IPS DF 4.7 (cell line): ENCODE data around the gene RBM15.

Source experiments
- DNase-seq: peaks from one replicate; pipeline ENCODE4 v3.0.0-alpha.2; 2013; ENCODE audit warnings: low spot score; ENCODE audit errors: extremely low read depth

RBM15 gene

GRCh38 chr1:110321045-110321444 lies 18.1 kb upstream of the RBM15 start:
- no peak for DNase-seq

- no peak for DNase-seq
These were observed 17.3 kb upstream of the RBM15 start for GRCh38 chr1:110321846-110322245.

DNA sequence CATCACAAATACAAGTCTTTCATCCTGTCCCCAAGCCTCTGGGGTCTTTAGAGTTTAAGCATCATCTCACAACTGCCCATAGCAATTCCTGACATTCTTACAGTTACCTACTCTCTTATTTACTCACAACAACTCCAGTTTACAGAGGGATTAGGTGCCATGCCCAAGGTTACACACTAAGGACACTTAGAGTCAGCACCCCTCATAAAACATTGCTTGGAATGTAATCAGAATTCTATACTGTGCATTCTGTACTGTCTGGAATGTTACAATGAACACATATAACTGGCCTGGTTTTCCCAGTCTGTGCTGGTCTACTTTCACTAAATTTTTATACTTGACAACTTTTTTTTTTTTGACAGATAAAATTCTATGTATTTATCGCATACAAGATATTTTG lies 14.5 kb upstream of the RBM15 start:
- DNase-seq = no peak

DNA sequence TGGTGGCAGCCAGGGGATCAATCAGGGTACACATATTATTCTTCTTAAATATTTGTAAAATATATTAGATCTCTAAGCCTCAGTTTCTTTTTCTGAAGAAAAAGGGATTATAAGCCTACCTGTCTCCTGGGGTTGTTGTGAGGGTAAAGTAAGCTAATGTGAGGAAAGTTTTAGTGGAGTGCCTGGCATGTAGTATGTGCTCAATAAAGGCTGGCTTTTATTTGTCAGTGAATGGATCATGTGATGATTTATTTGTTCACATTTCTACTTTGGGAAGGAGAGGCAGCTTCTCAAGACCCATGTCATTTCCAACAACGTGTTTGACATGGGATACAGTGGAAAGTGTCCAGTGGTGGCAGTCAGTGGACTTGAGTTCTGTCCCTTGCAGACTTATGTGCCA lies 12.4 kb upstream of the RBM15 start:
- no peak for DNase-seq

DNA sequence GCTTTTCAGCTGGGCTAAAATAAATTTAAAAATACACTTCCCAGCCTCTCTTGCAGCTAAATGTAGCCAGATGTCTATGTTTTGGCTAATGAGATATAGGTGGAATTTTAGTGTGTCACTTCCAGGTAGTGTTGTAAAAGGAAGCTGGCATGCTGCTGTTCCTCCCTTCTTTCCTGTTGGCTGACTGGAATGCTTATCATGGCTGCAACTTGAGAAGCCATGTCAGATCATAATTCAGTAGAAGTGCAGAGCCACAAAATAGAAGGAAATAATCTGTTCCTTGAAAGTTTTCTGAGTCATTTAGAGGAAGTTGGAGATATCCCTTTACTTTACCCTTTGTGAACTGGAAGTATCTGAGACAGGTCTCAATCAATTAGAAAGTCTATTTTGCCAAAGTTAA lies 10.9 kb upstream of the RBM15 start:
- DNase-seq = no peak

DNA sequence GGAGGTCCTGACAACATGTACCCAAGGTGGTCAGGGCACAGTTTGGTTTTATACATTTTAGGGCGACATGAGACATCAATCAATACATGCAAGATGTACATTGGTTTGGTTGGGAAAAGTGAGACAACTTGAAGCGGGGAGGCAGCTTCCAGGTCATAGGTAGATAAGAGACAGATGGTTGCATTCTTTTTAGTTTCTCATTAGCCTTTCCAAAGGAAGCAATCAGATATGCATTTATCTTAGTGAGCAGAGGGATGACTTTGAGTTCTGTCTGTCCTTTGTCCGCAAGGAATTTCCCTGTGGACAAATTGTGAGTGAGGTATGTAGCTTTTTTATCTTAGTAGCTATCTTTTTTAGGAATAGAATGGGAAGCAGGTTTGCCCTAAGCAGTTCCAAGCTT lies 10.5 kb upstream of the RBM15 start:
- no peak for DNase-seq

- DNase-seq = no peak
These were observed 3.9 kb upstream of the RBM15 start for GRCh38 chr1:110335265-110335664.

- DNase-seq = no peak
These were observed 2.7 kb upstream of the RBM15 start for GRCh38 chr1:110336300-110337039.

GRCh38 chr1:110337704-110338308 lies 1.4 kb upstream of the RBM15 start:
- DNase-seq = no peak

DNA sequence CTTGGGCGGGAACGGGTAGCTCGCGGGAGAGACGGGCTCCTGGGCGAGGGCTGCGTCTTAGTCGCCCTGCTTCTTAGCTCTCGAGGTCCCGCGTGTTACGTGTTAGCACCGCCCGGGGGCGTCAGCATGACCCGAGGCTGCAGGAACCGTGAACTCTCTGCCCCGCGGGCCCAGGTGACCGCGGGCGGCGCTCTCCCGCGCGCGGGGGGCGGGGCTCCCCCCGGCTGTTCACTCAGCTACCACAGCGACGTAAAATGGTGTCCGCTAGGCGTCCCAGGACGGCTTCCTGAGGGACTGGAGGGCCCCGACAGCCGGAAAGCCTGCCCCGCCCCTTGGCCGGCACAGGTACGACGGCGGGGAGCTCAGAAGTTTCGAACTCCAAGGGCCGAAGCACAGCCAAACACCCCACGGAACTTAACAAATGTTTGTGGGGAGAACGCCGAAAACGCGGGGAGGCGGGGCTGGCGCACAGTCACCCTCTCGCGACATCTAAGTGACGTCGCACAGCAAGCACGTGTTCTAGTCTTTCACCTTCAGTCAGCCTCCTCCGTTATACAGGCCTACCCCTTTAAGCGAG lies 780 bp upstream of the RBM15 start:
- DNase-seq = no peak

DNA sequence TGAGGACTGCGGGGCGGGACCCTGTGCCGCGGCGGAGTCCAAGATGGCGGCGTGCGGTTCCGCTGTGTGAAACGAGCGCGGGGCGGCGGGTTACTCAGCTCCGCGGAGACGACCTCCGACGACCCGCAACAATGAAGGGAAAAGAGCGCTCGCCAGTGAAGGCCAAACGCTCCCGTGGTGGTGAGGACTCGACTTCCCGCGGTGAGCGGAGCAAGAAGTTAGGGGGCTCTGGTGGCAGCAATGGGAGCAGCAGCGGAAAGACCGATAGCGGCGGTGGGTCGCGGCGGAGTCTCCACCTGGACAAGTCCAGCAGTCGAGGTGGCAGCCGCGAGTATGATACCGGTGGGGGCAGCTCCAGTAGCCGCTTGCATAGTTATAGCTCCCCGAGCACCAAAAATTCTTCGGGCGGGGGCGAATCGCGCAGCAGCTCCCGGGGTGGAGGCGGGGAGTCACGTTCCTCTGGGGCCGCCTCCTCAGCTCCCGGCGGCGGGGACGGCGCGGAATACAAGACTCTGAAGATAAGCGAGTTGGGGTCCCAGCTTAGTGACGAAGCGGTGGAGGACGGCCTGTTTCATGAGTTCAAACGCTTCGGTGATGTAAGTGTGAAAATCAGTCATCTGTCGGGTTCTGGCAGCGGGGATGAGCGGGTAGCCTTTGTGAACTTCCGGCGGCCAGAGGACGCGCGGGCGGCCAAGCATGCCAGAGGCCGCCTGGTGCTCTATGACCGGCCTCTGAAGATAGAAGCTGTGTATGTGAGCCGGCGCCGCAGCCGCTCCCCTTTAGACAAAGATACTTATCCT lies 430 bp downstream of the RBM15 start:
- no peak for DNase-seq

DNA sequence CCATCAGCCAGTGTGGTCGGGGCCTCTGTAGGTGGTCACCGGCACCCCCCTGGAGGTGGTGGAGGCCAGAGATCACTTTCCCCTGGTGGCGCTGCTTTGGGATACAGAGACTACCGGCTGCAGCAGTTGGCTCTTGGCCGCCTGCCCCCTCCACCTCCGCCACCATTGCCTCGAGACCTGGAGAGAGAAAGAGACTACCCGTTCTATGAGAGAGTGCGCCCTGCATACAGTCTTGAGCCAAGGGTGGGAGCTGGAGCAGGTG lies 961 bp downstream of the RBM15 start:
- no peak for DNase-seq

- no peak for DNase-seq
These were observed 2.1 kb downstream of the RBM15 start for GRCh38 chr1:110341146-110341871.

DNA sequence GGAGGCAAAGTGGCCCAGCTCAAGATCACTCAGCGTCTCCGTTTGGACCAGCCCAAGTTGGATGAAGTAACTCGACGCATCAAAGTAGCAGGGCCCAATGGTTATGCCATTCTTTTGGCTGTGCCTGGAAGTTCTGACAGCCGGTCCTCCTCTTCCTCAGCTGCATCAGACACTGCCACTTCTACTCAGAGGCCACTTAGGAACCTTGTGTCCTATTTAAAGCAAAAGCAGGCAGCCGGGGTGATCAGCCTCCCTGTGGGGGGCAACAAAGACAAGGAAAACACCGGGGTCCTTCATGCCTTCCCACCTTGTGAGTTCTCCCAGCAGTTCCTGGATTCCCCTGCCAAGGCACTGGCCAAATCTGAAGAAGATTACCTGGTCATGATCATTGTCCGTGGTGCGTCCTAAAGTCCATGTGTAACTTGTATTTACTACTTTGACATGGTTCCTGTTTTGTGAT lies 2.7 kb downstream of the RBM15 start:
- DNase-seq = no peak

- DNase-seq = no peak
These were observed 4.1 kb downstream of the RBM15 start for GRCh38 chr1:110343249-110343648.

DNA sequence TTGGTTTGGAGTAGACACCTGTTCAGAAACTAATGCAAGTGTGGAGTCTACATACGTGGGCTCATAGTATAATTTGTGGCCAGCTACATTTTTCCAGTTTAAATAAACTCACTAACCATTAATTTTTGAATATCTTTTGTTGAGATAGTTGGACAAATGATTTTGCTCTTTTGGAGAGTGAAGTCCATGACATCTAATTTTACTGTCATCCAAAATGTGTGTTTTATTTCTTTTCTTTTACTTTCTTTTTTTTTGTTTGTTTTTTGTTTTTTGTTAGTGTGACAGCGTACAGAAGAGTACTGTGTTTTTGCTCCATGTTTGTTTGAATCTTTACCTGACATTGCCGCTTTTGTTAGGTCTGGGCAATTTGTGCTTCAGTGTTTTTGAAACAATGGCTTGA lies 5.0 kb downstream of the RBM15 start:
- DNase-seq = no peak

- DNase-seq = no peak
These were observed 6.3 kb downstream of the RBM15 start for GRCh38 chr1:110345480-110345879.

DNA sequence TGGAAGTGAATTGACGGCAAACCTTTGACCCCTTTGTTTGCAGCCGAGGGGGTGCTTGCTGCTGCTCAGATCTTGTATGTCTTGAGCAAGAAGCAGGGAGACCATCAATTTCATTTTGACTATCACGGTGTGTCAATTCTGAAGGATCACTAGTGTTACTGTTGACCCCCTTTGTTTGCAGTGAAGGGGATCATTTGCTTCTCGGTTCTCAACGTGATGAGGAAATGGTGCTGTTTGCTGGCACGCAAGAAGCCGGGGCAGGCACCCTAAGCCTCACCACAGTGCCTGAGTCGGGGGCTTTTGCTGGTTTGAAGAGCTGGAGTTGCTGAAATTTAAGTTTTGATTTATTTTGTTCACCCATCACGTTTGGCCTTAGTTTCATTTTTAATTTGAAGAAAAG lies 7.5 kb downstream of the RBM15 start:
- DNase-seq = no peak

DNA sequence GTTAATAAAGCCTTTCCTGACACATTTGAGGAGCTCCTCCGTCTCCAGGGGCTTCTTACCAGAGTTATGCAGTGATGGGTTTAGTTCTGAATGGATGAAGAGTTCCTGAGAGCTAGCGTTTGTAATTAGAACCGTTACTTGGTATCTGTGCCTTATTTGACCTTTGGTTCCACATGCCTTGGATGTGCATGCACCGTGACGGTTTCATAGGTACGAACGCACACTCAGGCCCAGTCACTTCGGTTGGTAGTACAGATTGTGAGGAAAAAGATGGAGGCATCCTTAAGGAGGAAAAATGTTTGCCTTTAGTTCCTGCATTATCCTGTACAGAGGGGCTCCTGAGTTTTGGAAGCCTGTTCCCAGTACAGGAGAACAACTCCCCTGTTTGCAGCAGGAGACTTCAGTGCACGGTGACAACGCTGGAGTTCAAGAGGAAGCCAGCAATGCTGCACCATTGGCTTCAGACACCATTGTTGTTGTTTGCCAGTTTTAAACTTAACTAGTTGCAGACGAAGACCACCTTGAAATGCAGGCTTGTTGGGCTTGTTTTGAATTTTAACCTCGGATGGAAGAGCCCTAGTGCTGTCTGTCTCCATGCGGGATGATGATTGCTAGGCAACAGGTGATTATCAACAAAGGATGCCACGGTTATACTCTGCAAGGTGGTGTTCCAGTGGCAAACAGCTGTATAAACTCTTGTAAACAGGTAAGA lies 8.2 kb downstream of the RBM15 start:
- DNase-seq = no peak

DNA sequence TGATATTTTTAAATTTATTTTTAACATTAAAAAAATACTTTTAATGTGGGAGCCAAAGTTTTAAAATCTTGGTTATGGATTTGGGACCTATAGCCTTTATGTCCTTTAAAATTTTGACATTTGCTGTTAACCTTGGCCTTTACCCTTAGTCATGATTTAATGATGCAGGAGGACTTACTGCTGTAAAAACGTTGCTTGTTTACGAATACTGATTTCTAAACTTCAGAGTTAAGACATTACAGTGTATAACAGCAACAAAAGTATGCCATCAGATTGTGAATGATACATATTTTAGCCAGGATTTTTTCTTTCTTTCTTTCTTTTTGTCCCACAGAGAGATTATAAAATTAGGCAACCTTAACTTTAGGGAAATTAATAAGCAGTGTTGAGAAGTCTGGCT lies 8.9 kb downstream of the RBM15 start:
- no peak for DNase-seq

GRCh38 chr1:110348771-110349170 lies 9.6 kb downstream of the RBM15 start:
- no peak for DNase-seq
